ENCODE measurements around the gene IL1RL2. TPM values are rescaled to one million over a fixed set of nuclear protein-coding genes. Genes with fewer than 3 reads are reported as not detected.

The IL1RL2 gene
- total RNA-seq, 1 experiment from 2014 or later: not detected

DNA sequence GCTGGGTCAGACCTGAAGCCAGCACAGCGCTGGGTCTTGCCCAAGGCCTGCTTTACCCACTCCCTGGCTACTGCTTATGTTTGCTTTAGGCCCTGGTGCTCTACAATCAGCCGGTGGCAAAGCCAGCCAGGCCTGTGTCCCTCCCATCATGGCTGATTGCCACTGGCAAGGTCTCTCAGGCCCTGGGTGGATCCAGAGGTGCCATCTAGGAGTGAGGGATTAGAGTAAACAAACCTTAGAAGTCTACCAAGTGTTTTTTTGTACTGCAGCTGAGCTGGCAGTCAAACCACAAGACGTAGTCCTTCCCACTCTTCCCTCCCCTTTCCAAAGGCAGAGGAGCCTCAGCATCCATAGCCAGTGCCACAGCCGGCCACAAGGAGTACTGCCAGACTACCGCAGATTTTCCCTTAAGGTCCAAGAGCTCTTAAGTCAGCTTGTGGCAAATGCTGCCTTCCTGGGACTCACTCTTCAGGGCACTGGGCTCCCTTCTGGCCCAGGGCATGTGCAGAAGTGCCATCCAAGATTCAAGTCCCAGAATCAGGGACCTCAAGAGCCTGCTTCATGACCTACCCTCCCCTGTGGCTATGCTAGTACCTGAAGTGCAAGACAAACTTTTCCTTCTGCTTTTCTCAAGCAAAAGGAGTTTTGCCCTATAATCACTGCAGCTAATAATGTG lies 20.0 kb downstream of the IL1RL2 start:
- H3K27me3 ChIP-seq (ENCODE audit: control insufficient read depth, insufficient read depth, low read length): no peaks in the 10 kb centered on the region
- no TSS peak for BruUV-seq (replicated peaks)
- ATAC-seq (no peak), DNase-seq (ENCODE audit: low read depth, low spot score) (no peak)
- CTCF ChIA-PET: no interaction called here
- H3K4me1 ChIP-seq (ENCODE audit: control insufficient read depth, insufficient read depth, low read length): no peaks in the 10 kb centered on the region
- no peak overlapping the region for H3K27ac ChIP-seq (ENCODE audit: low read length)
- in situ Hi-C loops (cut with HindIII; ENCODE audit: low pct_unique_long_range_greater_than_20kb, low sequenced_read_pairs) (no loop called here), intact Hi-C loops (cut with micrococcal nuclease; ENCODE audit: unreplicated experiment) (no loop called here)
- no peaks in the 10 kb centered on the region for H3K36me3 ChIP-seq (ENCODE audit: control insufficient read depth, insufficient read depth, low read length)
- H3K9me3 ChIP-seq (ENCODE audit: control insufficient read depth, insufficient read depth, low read depth, low read length): no peaks in the 10 kb centered on the region
- POLR2A ChIA-PET: no interaction called here
- no peak overlapping the region for H3K4me3 ChIP-seq (ENCODE audit: low read depth in 2 of 2, low read length in 2 of 2)
- TF ChIP-seq SIN3A (IDR thresholded peaks at IDR 0.05; ENCODE audit: borderline replicate concordance, insufficient read depth, low read depth, low read length): no peak
- no peak for TF ChIP-seq TCF7L2 (IDR thresholded peaks at IDR 0.05; ENCODE audit: low read depth, low read length)
- no peak for TF ChIP-seq REST (IDR thresholded peaks at IDR 0.05; ENCODE audit: insufficient read depth in 1 of 2, low read depth in 2 of 2, low read length in 1 of 2)
- no peak for TF ChIP-seq POLR2AphosphoS5 (IDR thresholded peaks at IDR 0.05; ENCODE audit: low read depth, low read length)
- TF ChIP-seq CTCF (IDR thresholded peaks at IDR 0.05): no peak

DNA sequence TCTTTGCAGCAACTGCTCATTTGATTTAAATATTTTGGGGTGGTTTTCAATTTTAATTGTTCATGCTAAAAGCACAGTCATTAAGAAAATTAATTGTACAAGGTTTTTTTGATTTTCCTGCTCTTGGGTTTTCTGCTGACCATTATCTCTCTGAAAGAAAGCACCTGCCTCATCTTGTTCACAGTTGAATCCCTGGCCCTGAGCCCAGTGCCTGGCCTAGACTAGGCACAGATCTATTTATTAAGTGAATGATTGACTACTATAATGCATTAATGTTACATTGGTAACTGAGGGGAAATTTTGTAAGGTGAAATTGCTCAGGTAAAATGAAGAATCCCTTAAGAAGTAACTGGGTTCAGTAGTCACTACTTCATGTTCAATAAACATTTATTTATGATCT lies 22.0 kb downstream of the IL1RL2 start:
- Histone ChIP-seq H3K27ac (ENCODE audit: low read length) (no peak overlapping the region), H3K9me3 (ENCODE audit: control insufficient read depth, insufficient read depth, low read depth, low read length) (no peaks in the 10 kb centered on the region), H3K4me3 (ENCODE audit: low read depth in 2 of 2, low read length in 2 of 2) (no peak overlapping the region), H3K36me3 (ENCODE audit: control insufficient read depth, insufficient read depth, low read length) (no peaks in the 10 kb centered on the region), H3K27me3 (ENCODE audit: control insufficient read depth, insufficient read depth, low read length) (no peaks in the 10 kb centered on the region), H3K4me1 (ENCODE audit: control insufficient read depth, insufficient read depth, low read length) (no peaks in the 10 kb centered on the region)
- in situ Hi-C loops (cut with HindIII; ENCODE audit: low pct_unique_long_range_greater_than_20kb, low sequenced_read_pairs) (no loop called here), intact Hi-C loops (cut with micrococcal nuclease; ENCODE audit: unreplicated experiment) (no loop called here)
- ChIA-PET CTCF (no interaction called here), POLR2A (no interaction called here)
- BruUV-seq (replicated peaks): no TSS peak
- no peak for TF ChIP-seq SIN3A (IDR thresholded peaks at IDR 0.05; ENCODE audit: borderline replicate concordance, insufficient read depth, low read depth, low read length)
- DNase-seq (ENCODE audit: low read depth, low spot score): no peak
- no peak for ATAC-seq

GRCh38 chr2:102209474-102209873 lies 22.7 kb downstream of the IL1RL2 start:
- POLR2A ChIA-PET: no interaction called here
- intact Hi-C loops (cut with micrococcal nuclease; ENCODE audit: unreplicated experiment) (no loop called here), in situ Hi-C loops (cut with HindIII; ENCODE audit: low pct_unique_long_range_greater_than_20kb, low sequenced_read_pairs) (no loop called here)
- Histone ChIP-seq H3K4me3 (ENCODE audit: low read depth in 2 of 2, low read length in 2 of 2) (no peak overlapping the region), H3K4me1 (ENCODE audit: control insufficient read depth, insufficient read depth, low read length) (no peaks in the 10 kb centered on the region), H3K27me3 (ENCODE audit: control insufficient read depth, insufficient read depth, low read length) (no peaks in the 10 kb centered on the region), H3K9me3 (ENCODE audit: control insufficient read depth, insufficient read depth, low read depth, low read length) (no peaks in the 10 kb centered on the region), H3K27ac (ENCODE audit: low read length) (no peak overlapping the region), H3K36me3 (ENCODE audit: control insufficient read depth, insufficient read depth, low read length) (no peaks in the 10 kb centered on the region)
- no peak for ATAC-seq
- no TSS peak for BruUV-seq (replicated peaks)
- no peak for TF ChIP-seq REST (IDR thresholded peaks at IDR 0.05; ENCODE audit: insufficient read depth in 1 of 2, low read depth in 2 of 2, low read length in 1 of 2)
- no peak for TF ChIP-seq CTCF (IDR thresholded peaks at IDR 0.05)
- no peak for TF ChIP-seq SIN3A (IDR thresholded peaks at IDR 0.05; ENCODE audit: borderline replicate concordance, insufficient read depth, low read depth, low read length)
- TF ChIP-seq TCF7L2 (IDR thresholded peaks at IDR 0.05; ENCODE audit: low read depth, low read length): no peak
- no peak for TF ChIP-seq POLR2AphosphoS5 (IDR thresholded peaks at IDR 0.05; ENCODE audit: low read depth, low read length)
- DNase-seq (ENCODE audit: low read depth, low spot score): no peak
- CTCF ChIA-PET: no interaction called here
